H1 (cell line): Measurements from ENCODE around the gene ERC1. TPM values are rescaled to one million over a fixed set of nuclear protein-coding genes. Genes with fewer than 3 reads are reported as not detected.

ENCODE experiments used
- CTCF ChIA-PET: fragments of 300-600 bp; sonication (Branson Sonifier 250); formaldehyde crosslinking; loops from one replicate; lab custom pipeline; 2021; ENCODE audit not compliant: partially characterized antibody; lab: Charles Lee
- POLR2A ChIA-PET: fragments of 300-600 bp; sonication (Branson Sonifier 250); formaldehyde crosslinking; loops from one replicate; lab custom pipeline; 2021; ENCODE audit warnings: inconsistent platforms; ENCODE audit not compliant: partially characterized antibody; lab: Charles Lee
- DNase-seq, 2 experiments: peaks; one replicate each; pipeline versions ENCODE4 v3.0.0 to v3.0.0-alpha.2; 2010 to 2022; ENCODE audit warnings: low spot score in 2 of 2, low read depth in 1 of 2, mixed read lengths in 1 of 2
- FAIRE-seq: peaks from 2 replicates; lab custom pipeline; 2011; peaks lifted over from hg19 to GRCh38; lab: Jason Lieb, UNC
- H2AFZ ChIP-seq: 2 replicates; pipeline ENCODE4 v1.8.1; 2012; ENCODE audit warnings: low read length, inconsistent platforms
- H2AK5ac ChIP-seq: 2 replicates; pipeline ENCODE4 v1.6.1; 2013; ENCODE audit warnings: low read depth, low read length
- H2BK120ac ChIP-seq: replicated peaks from 2 replicates; pipeline ENCODE3; 2013; ENCODE audit warnings: low read depth, low read length, inconsistent platforms
- H2BK12ac ChIP-seq: 2 replicates; pipeline ENCODE4 v1.6.1; 2013; ENCODE audit warnings: low read depth, low read length
- H2BK15ac ChIP-seq: 2 replicates; pipeline ENCODE4 v1.6.1; 2013; ENCODE audit warnings: low read length
- H2BK20ac ChIP-seq: 2 replicates; pipeline ENCODE4 v1.6.1; 2013; ENCODE audit warnings: low read length
- H2BK5ac ChIP-seq: 2 replicates; pipeline ENCODE4 v1.6.1; 2013; ENCODE audit warnings: low read depth, low read length
- H3K14ac ChIP-seq: 2 replicates; pipeline ENCODE4 v1.6.1; 2013; ENCODE audit warnings: inconsistent platforms; ENCODE audit not compliant: insufficient read length
- H3K18ac ChIP-seq: 2 replicates; pipeline ENCODE4 v1.6.1; 2013; ENCODE audit warnings: low read length; ENCODE audit errors: extremely low read depth
- H3K23ac ChIP-seq: 2 replicates; pipeline ENCODE4 v1.6.1; 2013; ENCODE audit warnings: inconsistent platforms; ENCODE audit not compliant: insufficient read length
- H3K23me2 ChIP-seq: 2 replicates; pipeline ENCODE4 v1.6.1; 2013; ENCODE audit warnings: low read depth, low read length
- H3K27ac ChIP-seq: 2 replicates; pipeline ENCODE4 v1.6.1; 2011; ENCODE audit warnings: low read depth, low read length, inconsistent platforms
- H3K27me3 ChIP-seq, 4 experiments: replicated peaks in 1 of 4; 1 replicate in 1 of 4; 2 replicates in 3 of 4; pipeline versions ENCODE4 v1.6.1 to v1.8.1; 2011 to 2013; ENCODE audit warnings: low read length in 3 of 4, mild to moderate bottlenecking in 3 of 4, inconsistent platforms in 2 of 4, mixed read lengths in 2 of 4, moderate library complexity in 1 of 4; ENCODE audit not compliant: control insufficient read depth in 3 of 4, insufficient read depth in 3 of 4; ENCODE audit errors: extremely low read depth in 1 of 4
- H3K36me3 ChIP-seq, 4 experiments: 2 replicates each; pipeline versions ENCODE4 v1.6.1 to v1.8.1; 2011 to 2013; ENCODE audit warnings: mild to moderate bottlenecking in 4 of 4, low read length in 3 of 4, moderate library complexity in 2 of 4, control low read depth in 1 of 4, inconsistent platforms in 1 of 4; ENCODE audit not compliant: insufficient read depth in 4 of 4, control insufficient read depth in 2 of 4
- H3K4ac ChIP-seq: replicated peaks from 2 replicates; pipeline ENCODE3; 2013; ENCODE audit warnings: low read length, low read depth, mixed read lengths, inconsistent platforms; ENCODE audit not compliant: insufficient read length
- H3K4me1 ChIP-seq, 4 experiments: replicated peaks in 1 of 4; 1 replicate in 1 of 4; 2 replicates in 3 of 4; pipeline versions ENCODE4 v1.6.1 to v1.8.1; 2011 to 2013; ENCODE audit warnings: low read length in 3 of 4, inconsistent platforms in 2 of 4, mixed read lengths in 1 of 4; ENCODE audit not compliant: insufficient read depth in 4 of 4, control insufficient read depth in 3 of 4
- H3K4me2 ChIP-seq, 2 experiments: 2 replicates each; pipeline versions ENCODE4 v1.6.1 to v1.8.1; 2011 to 2013; ENCODE audit warnings: low read depth in 2 of 2, low read length in 2 of 2, control low read depth in 1 of 2, inconsistent platforms in 1 of 2, mild to moderate bottlenecking in 1 of 2; ENCODE audit not compliant: insufficient read depth in 1 of 2
- H3K4me3 ChIP-seq, 4 experiments: fragments of 200-600, 300-600 bp in 1 of 4; sonication (generic), shearing (Covaris generic), sonication (Bioruptor Twin) in 1 of 4; 2 replicates each; pipeline versions ENCODE4 v1.5.1 to v1.8.1; 2011 to 2016; ENCODE audit warnings: low read length in 4 of 4, low read depth in 3 of 4, control low read depth in 2 of 4, inconsistent platforms in 2 of 4, mild to moderate bottlenecking in 2 of 4, mixed read lengths in 1 of 4, moderate library complexity in 1 of 4; ENCODE audit not compliant: insufficient read depth in 2 of 4; ENCODE audit errors: extremely low read depth in 1 of 4
- H3K56ac ChIP-seq: replicated peaks from 2 replicates; pipeline ENCODE3; 2013; ENCODE audit warnings: low read depth, mild to moderate bottlenecking, mixed read lengths, low read length, inconsistent platforms; ENCODE audit not compliant: insufficient read length
- H3K79me1 ChIP-seq: 2 replicates; pipeline ENCODE4 v1.6.1; 2013; ENCODE audit warnings: low read depth, low read length, control low read depth
- H3K79me2 ChIP-seq, 2 experiments: 2 replicates each; pipeline versions ENCODE4 v1.6.1 to v1.8.1; 2012 to 2013; ENCODE audit warnings: low read length in 2 of 2, mild to moderate bottlenecking in 2 of 2, inconsistent platforms in 1 of 2; ENCODE audit not compliant: insufficient read depth in 2 of 2, control insufficient read depth in 1 of 2
- H3K9ac ChIP-seq, 4 experiments: replicated peaks in 1 of 4; 1 replicate in 1 of 4; 2 replicates in 3 of 4; pipeline versions ENCODE4 v1.6.1 to v1.8.1; 2011 to 2013; ENCODE audit warnings: low read depth in 3 of 4, low read length in 3 of 4, control low read depth in 2 of 4, mild to moderate bottlenecking in 2 of 4, moderate library complexity in 2 of 4, inconsistent platforms in 1 of 4; ENCODE audit errors: extremely low read depth in 1 of 4
- H3K9me3 ChIP-seq, 2 experiments: 2 replicates each; pipeline versions ENCODE4 v1.6.1 to v1.8.1; 2012 to 2013; ENCODE audit warnings: mild to moderate bottlenecking in 2 of 2, moderate library complexity in 2 of 2, control low read depth in 1 of 2, inconsistent platforms in 1 of 2, low read depth in 1 of 2, low read length in 1 of 2, mixed read lengths in 1 of 2; ENCODE audit not compliant: insufficient read depth in 2 of 2
- H4K20me1 ChIP-seq, 2 experiments: replicated peaks in 1 of 2; 2 replicates each; pipeline versions ENCODE3 to v1.8.1; 2011 to 2013; ENCODE audit warnings: inconsistent platforms in 2 of 2, low read length in 2 of 2, mild to moderate bottlenecking in 1 of 2; ENCODE audit not compliant: insufficient read depth in 2 of 2, control insufficient read depth in 1 of 2
- H4K5ac ChIP-seq: 2 replicates; pipeline ENCODE4 v1.6.1; 2013; ENCODE audit warnings: low read length, low read depth, mixed read lengths, inconsistent platforms; ENCODE audit not compliant: insufficient read length
- H4K8ac ChIP-seq: 2 replicates; pipeline ENCODE4 v1.8.0; 2013; ENCODE audit warnings: mild to moderate bottlenecking, moderate library complexity, low read length, inconsistent platforms; ENCODE audit not compliant: insufficient read depth; ENCODE audit errors: extremely low read depth
- H4K91ac ChIP-seq: replicated peaks from 2 replicates; pipeline ENCODE3; 2013; ENCODE audit warnings: low read length, mixed read lengths, inconsistent platforms; ENCODE audit not compliant: insufficient read length
- CBX5 ChIP-seq: fragments of 300-800, 300-1000 bp; sonication (generic); IDR thresholded peaks from 2 replicates; pipeline ENCODE4 v1.7.1; 2016; ENCODE audit warnings: antibody characterized with exemption, low read length, low read depth
- EP300 ChIP-seq, 2 experiments: IDR thresholded peaks; 1 replicate in 1 of 2; 2 replicates in 1 of 2; pipeline ENCODE4 v1.6.1; 2011 to 2012; ENCODE audit warnings: low read depth in 2 of 2, low read length in 2 of 2, mild to moderate bottlenecking in 2 of 2, borderline replicate concordance in 1 of 2, inconsistent platforms in 1 of 2, moderate library complexity in 1 of 2
- GABPA ChIP-seq: IDR thresholded peaks from 2 replicates; pipeline ENCODE4 v1.6.1; 2011; ENCODE audit warnings: mild to moderate bottlenecking, low read length, moderate library complexity, borderline replicate concordance; ENCODE audit not compliant: insufficient read depth
- RAD21 ChIP-seq, 2 experiments: IDR thresholded peaks in 1 of 2; conservative IDR thresholded peaks in 1 of 2; 2 replicates each; pipeline ENCODE4 v1.6.1; 2011; ENCODE audit warnings: low read depth in 2 of 2, low read length in 2 of 2, improper control_type of control experiment in 1 of 2, inconsistent platforms in 1 of 2, mild to moderate bottlenecking in 1 of 2, moderate library complexity in 1 of 2
- SIX5 ChIP-seq: IDR thresholded peaks from 2 replicates; pipeline ENCODE4 v1.6.1; 2011; ENCODE audit warnings: mild to moderate bottlenecking, low read depth, low read length
- SP4 ChIP-seq: IDR thresholded peaks from 2 replicates; pipeline ENCODE4 v1.6.1; 2012; ENCODE audit warnings: low read length, inconsistent platforms
- SUZ12 ChIP-seq: fragments of 200-600 bp; sonication (generic); IDR thresholded peaks from 2 replicates; pipeline ENCODE4 v1.6.1; 2012; ENCODE audit warnings: mild to moderate bottlenecking, inconsistent platforms, low read length, moderate library complexity, mixed read lengths
- TAF1 ChIP-seq: IDR thresholded peaks from 2 replicates; pipeline ENCODE4 v1.6.1; 2011; ENCODE audit warnings: mild to moderate bottlenecking, low read depth, low read length
- TCF12 ChIP-seq: IDR thresholded peaks from 2 replicates; pipeline ENCODE4 v1.6.1; 2011; ENCODE audit warnings: low read depth, mild to moderate bottlenecking, low read length
- WGBS, 2 experiments: shearing (Covaris generic) in 1 of 2; methylation state at CpG; one replicate each; pipeline versions ENCODE4 v1.1.6 to v1.1.7; 2013 to 2015; ENCODE audit warnings: low lambda C conversion rate in 2 of 2, mixed read lengths in 2 of 2, inconsistent platforms in 1 of 2, low coverage in 1 of 2, missing lambda C conversion rate in 1 of 2; ENCODE audit not compliant: insufficient replicate concordance in 2 of 2, insufficient coverage in 1 of 2, insufficient read length in 1 of 2; ENCODE audit errors: extremely low coverage in 1 of 2, missing lambda C conversion rate in 1 of 2; 5-methylcytosine and 5-hydroxymethylcytosine counted together
- polyA plus RNA-seq, 7 experiments: library from polyadenylated mRNA; depleted of rRNA in 3 of 7; stranded (reverse) in 5 of 7; unstranded in 2 of 7; fragments of >200 nt in 5 of 7; fragments of 200-250 nt in 2 of 7; gene quantifications; 1 replicate in 5 of 7; 2 replicates in 1 of 7; 4 replicates in 1 of 7; pipeline versions ENCODE4 v1.2.1 to v1.2.3, GENCODE V29; 2011 to 2013; ENCODE audit warnings: missing spikeins in 2 of 7, mixed read lengths in 2 of 7
- total RNA-seq: library from RNA; stranded (reverse); fragmentation: NEBNext Ultra II Directional; extraction: Animal tissue kit (Norgen Biotek cat#: 25700); gene quantifications from 2 replicates; pipeline ENCODE4 v1.2.1, GENCODE V29; 2021
- TF ChIP-seq, protein P1 (sequence below): IDR thresholded peaks from 2 replicates; pipeline ENCODE4 v1.6.1; 2012; ENCODE audit warnings: inconsistent platforms

ERC1 gene
- total and polyA plus RNA-seq, 2 of the 8 experiments (the other 6 are each of a cell fraction or from before 2014, with no cell fraction given) = 7.8 to 45.7 TPM

DNA sequence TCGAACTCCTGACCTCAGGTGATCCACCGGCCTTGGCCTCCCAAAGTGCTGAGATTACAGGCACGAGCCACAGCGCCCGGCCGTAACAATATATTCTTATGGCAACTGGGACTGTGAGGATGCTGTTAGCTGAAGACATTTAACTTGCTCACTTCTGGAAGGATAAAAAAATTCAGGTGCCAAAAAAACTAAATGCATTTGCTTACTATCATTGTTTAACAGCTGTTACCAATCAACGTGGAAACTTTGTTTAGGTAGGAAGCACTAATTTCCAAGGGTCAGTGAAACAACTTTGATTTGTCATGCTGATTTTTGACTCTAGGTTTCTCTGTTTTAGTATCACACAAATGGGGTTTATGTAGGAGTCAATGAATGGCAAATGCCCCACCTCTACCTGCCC, 297.3 kb downstream of the ERC1 start:
- CTCF ChIA-PET = no interaction called here
- POLR2A ChIA-PET = no interaction called here
- H3K27ac ChIP-seq = no peak overlapping the region

More for the DNA sequence above, 297.3 kb downstream of the ERC1 start:
- H3K9me3 ChIP-seq = no peaks in the 10 kb centered on the region
- DNase-seq = no peak
- FAIRE-seq = no peak
- H4K5ac ChIP-seq = no peak overlapping the region
- no peak overlapping the region for H2AFZ ChIP-seq
- no peak overlapping the region for H2BK15ac ChIP-seq
- H3K79me2 ChIP-seq = no peaks in the 10 kb centered on the region
- no peak overlapping the region for H2BK5ac ChIP-seq
- H3K36me3 ChIP-seq = no peaks in the 10 kb centered on the region
- no peak overlapping the region for H2BK20ac ChIP-seq
- H3K4me2 ChIP-seq = no peak overlapping the region
- no peak overlapping the region for H2AK5ac ChIP-seq
- no peak overlapping the region for H3K14ac ChIP-seq
- H3K56ac ChIP-seq = no peak overlapping the region
- H4K20me1 ChIP-seq = no peaks in the 10 kb centered on the region
- no peak overlapping the region for H2BK120ac ChIP-seq
- no peak overlapping the region for H2BK12ac ChIP-seq
- no peak overlapping the region for H3K4ac ChIP-seq
- H4K8ac ChIP-seq = no peak overlapping the region
- no peak overlapping the region for H3K18ac ChIP-seq
- H3K27me3 ChIP-seq = no peaks in the 10 kb centered on the region
- H3K4me1 ChIP-seq = peaks cover 0 to 3% (median 0%) of the 10 kb centered on the region in 4 experiments; a peak in 1 of 7 replicates
- no peak overlapping the region for H3K4me3 ChIP-seq
- no peaks in the 10 kb centered on the region; the same call in 1 of the 2 replicates for H3K23me2 ChIP-seq
- H4K91ac ChIP-seq = no peak overlapping the region
- no peak overlapping the region for H3K23ac ChIP-seq
- H3K79me1 ChIP-seq = no peaks in the 10 kb centered on the region
- no peak overlapping the region for H3K9ac ChIP-seq
- WGBS, 2 experiments = 85% methylated on average over 7 of the region's 7 CpGs; no CpG with 5 or more reads in 1 of the 2 experiments
- TF ChIP-seq EP300 (IDR thresholded peaks at IDR 0.05; ENCODE audit: borderline replicate concordance in 1 of 2, low read depth in 2 of 2, low read length in 2 of 2) (no peak), GABPA (no peak), SP4 (no peak), TCF12 (no peak), CBX5 (no peak), SIX5 (no peak), TAF1 (no peak), RAD21 (IDR thresholded peaks at IDR 0.05 in 1 of 2, conservative IDR thresholded peaks at IDR 0.05 in 1 of 2; ENCODE audit: low read depth in 2 of 2, low read length in 2 of 2) (no peak), SUZ12 (no peak)
- TF ChIP-seq, protein P1, sequence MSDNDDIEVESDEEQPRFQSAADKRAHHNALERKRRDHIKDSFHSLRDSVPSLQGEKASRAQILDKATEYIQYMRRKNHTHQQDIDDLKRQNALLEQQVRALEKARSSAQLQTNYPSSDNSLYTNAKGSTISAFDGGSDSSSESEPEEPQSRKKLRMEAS = no peak
